Stimulated activated CD4-positive, alpha-beta T cell treated with anti-CD3 and anti-CD28 coated beads, Interleukin-1b, Interleukin-23, amount 100 ng/mL, for 1 hour (primary cell): ENCODE results near the gene MBOAT7.
"Not testable (repeated sequence)": the region's sequence is repeated elsewhere in the genome, so short reads cannot be mapped to it uniquely, and the experiment has no call there.

ENCODE experiments used
- DNase-seq, 2 donors: peaks; one replicate each; pipeline ENCODE4 v3.0.0-alpha.2; 2020; ENCODE audit warnings: low read depth in 2 of 2

Gene MBOAT7

GRCh38 chr19:54189145-54189734 lies at the start of gene MBOAT7:
Gene MBOAT7 (minus strand): TSS chr19:54189580. CDS start chr19:54188508, 1,072 bp downstream.
- DNase-seq, result no peak

- no peak for DNase-seq
Measured at GRCh38 chr19:54233941-54234340, 44.6 kb upstream of the MBOAT7 start.

GRCh38 chr19:54231077-54231931 lies 41.9 kb upstream of the MBOAT7 start:
- DNase-seq, result peak; percentile 78 to 81

- no peak for DNase-seq
Measured at GRCh38 chr19:54230031-54230430, 40.7 kb upstream of the MBOAT7 start.

DNA sequence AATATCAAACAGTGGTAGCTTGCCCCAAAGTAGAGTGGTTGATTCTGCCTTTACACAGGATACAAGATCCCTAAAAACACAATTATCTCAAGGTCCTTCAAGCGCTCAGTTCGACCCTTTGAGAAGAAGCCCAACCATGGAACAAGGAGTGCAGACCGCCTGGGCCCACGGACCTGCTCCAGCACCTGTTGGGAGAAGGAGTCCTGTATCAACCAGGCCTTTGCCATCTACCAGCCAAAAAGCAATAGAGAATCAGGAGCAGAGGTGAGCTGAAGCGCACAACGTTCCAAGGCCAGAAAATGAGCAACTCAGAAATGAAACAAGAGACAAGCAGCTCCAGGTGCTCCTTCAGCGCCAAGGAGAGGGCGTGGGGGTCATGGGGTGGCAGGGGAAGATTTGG lies 39.8 kb upstream of the MBOAT7 start:
- no peak for DNase-seq

DNA sequence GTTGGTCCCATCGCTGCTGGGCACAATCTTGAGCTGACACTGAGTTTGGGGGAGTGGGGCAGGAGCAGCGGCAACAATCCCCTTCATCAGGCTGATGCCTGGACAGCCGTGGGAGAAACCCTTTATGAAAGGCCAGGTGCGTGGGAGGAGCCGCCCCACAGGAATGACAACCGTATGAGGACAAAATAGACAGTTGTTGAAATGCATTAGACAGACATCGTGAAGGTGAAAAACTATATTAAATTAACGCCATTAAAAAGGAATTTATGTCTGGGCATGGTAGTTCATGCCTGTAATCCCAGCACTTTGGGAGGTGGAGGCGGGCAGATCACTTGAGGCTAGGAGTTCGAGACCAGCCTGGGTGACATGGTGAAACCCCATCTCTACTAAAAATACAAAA lies 35.2 kb upstream of the MBOAT7 start:
- not testable (repeated sequence) for DNase-seq

DNA sequence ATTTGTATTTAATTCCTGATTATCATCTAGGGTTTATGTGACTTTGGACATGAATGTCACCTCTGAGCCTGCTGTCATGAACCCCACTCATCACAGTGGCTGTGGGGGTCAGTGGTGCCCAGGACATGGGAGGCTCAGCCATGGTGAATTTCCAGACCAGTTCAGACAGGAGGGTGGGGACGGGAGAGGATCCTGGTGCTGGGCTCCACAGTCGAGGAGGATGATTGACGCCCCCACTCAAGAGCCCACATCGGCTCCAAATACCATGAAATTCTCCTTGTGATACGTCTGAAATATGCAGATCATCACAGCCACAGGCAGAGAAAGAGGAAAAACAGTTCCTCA lies 34.5 kb upstream of the MBOAT7 start:
- DNase-seq, result not testable (repeated sequence)

DNA sequence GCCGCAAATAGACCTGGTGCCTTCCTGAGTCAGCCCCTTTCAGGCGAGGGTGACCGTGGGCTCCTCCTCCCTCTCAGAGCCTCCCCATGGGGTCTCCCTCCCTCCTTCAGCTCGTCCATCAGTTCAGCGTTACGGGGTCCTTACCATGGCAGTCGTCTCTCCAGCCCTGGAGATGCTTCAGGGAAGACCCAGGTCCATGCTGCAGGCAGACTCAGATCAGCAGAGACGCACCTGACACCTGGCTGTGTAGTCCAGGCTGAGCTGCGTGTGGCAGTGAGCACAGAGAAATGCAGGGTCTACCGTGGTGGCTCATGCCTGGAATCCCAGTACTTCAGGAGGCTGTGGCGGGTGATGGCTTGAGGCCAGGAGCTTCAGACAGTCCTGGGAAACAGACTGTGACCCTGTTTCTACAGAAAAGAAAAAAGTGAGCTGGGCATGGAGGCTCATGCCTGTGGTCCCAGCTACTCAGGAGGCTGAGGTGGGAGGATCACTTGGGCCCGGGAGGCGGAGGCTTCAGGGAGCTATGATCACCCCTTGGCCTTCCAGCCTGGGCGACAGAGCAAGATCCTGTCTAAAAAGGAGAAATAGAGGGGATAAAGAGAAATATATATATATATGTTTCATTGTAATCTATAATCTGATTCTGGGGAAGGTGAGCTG lies 34.0 kb upstream of the MBOAT7 start:
- not testable (repeated sequence) for DNase-seq

DNA sequence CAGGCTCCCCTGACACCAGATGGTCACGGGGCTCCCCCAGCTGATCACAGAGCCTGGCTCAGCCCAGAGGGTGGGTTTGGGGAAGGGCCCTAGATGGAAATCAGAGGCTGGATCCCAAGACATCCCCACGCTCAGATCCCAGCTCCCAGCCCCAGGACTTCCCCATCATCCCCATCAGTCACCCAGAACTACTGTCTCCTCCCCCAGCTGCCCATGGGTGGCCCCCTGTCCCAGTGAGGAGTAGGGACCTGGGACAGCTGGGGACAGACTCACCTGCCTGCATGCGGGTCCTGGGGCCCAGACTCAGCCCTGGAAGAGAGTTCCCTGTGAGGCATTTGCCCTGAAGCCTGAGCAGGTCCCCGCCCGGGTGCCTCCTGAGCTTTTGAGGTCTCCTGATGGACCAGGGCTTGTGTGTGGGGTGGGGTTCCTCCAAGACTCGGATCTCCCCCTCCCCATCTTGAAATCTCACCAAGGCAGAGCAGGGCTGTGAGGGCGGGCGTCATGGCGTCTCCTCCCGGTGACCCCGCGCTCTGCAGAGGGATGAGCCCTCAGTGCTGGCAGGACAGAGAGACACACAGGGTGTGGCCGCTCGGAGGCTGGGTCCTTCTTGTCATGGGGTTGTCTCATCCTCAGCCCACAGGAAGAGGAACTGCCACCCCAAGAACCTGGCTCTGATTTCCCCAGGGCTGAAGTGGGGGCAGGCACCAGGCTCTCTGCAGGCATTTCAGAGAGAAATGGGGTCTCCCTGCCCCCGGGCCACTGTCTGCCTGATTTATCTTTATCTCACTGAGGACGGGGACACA lies 33.3 kb upstream of the MBOAT7 start, which contains the start of gene LILRB3:
Gene LILRB3, minus strand, starts transcription at position 534 of the 803 bp plus-strand sequence. Its CDS starts 31 bp downstream, at position 503.
- not testable (repeated sequence) for DNase-seq

DNA sequence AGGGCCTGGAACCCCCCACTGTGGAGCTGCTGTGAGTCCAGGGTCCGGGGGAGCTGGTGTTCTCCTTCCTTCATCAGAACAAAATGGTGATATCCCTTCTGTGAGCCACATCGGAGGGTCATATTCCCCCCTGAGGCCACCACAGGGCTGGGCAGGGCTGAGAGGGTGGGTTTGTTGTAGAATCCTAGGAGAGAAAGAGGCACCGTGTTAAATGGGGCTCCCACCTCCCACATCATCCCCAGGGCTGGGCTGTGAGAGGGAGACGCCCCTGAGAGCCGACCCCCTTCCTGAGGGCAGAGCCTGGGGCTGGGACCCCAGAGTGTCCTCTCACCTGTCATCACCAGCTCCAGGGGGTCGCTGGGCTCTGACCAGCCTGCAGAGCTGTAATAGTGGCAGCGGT lies 32.6 kb upstream of the MBOAT7 start:
- not testable (repeated sequence) for DNase-seq

- not testable (repeated sequence) for DNase-seq
Measured at GRCh38 chr19:54219702-54220101, 30.3 kb upstream of the MBOAT7 start.

GRCh38 chr19:54218960-54219661 lies 29.7 kb upstream of the MBOAT7 start:
- DNase-seq, result no peak

- no peak for DNase-seq
Measured at GRCh38 chr19:54218259-54218658, 28.9 kb upstream of the MBOAT7 start.

- not testable (repeated sequence) for DNase-seq
Measured at GRCh38 chr19:54217517-54218247, 28.3 kb upstream of the MBOAT7 start.

- DNase-seq, result no peak
Measured at GRCh38 chr19:54216869-54217268, 27.5 kb upstream of the MBOAT7 start.

DNA sequence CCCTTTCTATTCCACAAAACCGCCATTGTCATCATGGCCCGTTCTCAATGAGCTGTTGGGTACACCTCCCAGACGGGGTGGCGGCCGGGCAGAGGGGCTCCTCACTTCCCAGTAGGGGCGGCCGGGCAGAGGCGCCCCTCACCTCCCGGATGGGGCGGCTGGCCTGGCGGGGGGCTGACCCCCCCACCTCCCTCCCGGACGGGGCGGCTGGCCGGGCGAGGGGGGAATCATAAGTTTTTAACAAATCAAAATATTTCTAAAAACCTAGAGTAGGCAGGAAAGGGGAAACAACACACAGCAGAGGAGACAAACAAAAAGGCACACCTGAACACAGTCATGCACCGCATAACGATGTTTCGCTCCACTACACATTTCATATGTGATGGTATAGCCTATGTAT lies 25.4 kb upstream of the MBOAT7 start:
- not testable (repeated sequence) for DNase-seq

GRCh38 chr19:54214217-54214616 lies 24.8 kb upstream of the MBOAT7 start:
- DNase-seq, result not testable (repeated sequence)

DNA sequence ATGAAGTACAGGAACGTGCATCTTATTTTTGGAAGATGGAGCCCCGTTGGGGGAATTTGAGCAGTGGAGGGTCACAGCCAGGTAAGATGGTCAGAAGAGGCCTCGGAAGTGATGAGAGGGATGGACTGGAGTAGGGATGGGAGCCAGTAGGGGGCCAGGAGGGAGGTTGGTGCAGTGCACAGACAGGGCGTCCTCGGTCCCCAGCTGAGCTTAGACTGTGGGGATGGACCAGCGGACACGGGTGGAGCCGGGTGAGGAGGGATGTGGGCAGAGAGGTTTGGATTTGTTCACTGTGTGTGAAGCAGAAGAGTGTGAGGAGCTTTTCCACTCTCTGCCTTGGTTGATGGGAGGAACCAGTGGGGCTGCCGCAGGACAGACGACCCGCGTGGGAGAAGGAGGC lies 21.9 kb upstream of the MBOAT7 start:
- no peak for DNase-seq

- DNase-seq, result no peak
Measured at GRCh38 chr19:54209811-54210494, 20.6 kb upstream of the MBOAT7 start.
